ENCODE data around the gene ANGEL1. TPM values are rescaled to one million over a fixed set of nuclear protein-coding genes. Genes with fewer than 3 reads are reported as not detected.

The ANGEL1 gene
- total RNA-seq, 2 donors from 2014 or later, result 26.5 to 44.2 TPM

DNA sequence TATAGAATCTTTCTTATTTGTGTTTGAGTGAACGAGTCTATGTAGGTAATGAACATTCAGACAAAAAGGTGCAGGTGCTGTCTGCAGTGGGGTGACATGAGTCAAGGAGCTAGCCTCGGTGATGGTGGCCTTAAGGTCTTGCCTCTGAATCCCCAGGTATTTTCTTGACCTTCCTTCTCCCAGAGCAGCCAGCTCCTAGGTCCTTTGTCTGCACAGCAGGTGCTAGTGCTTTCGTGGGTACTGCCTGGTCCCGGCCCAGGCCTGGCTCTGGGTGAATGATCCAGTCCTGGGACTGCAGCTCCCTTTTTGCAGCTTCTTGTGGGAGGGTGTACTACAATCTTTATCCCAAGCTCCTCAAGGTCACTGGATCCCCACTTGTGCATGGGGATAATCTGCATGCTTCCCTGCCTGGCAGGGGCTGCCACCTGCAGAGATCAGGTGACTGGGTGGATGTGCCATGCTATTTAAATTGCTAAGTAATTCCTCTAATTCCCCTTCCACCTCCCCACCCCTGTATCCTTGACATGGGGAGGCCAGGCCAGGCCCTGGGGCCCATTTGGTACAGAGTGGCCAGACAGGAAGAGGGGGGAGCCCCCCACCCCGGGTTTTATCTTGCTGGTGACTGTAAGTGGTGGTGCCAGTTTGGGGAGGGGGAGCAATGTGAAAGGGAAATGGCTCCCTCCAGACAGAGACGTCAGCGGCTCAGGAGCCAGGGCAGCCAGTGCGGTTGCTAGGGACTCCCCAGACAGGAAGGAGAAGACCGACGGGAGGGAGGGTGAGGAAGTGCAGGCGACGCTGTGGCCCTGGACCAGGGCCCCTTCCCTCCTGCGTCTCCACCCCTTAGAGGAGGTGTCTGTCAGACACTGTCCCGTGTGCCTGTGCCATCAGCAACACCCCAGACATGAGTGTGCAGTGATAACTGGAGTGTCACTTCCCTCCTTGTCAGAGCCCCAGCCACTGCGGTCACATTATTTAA, 44.7 kb downstream of the ANGEL1 start:
- DNase-seq, result peak in 2 of 4 donors; percentile 31 to 76
- intact Hi-C loops (cut with DNase I), result no loop called here

DNA sequence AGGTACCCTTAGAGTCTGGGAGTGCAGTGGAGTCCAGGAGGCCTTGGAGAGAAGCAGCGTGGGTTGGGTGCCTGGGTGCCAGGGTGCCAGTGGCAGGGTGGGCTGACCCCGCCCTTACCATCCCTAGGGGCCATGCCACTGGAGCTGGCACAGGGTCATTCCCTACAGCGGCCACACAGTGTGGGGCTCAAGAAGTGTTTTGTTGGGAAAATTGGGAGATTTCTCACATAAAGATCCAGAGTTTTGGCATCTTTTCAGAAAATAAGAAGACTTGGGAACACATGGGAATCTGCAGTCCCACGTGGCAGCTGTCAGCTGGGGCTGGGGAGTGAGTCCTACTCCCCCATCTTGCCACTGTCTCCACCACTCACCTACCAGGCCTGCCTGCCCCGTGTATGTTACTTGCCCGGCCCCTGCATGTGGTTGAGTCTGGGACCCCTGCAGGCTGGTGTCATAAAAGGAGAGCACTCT, 47.2 kb downstream of the ANGEL1 start:
- H3K4me1 ChIP-seq, result peaks cover 27% of the 10 kb centered on the region
- H3K36me3 ChIP-seq (replicated peaks in 1 of 2; ENCODE audit: insufficient read depth in 1 of 2, low read depth in 2 of 2), result no peaks in the 10 kb centered on the region
- no peak for ATAC-seq
- DNase-seq, result no peak
- WGBS, 2 donors, result 75 to 78% methylated on average over 5 to 6 of the region's 6 CpGs
- intact Hi-C loops (cut with DNase I), result no loop called here
- no peaks in the 10 kb centered on the region for H3K27me3 ChIP-seq
- H3K27ac ChIP-seq, result no peak overlapping the region
- TF ChIP-seq, protein P1, sequence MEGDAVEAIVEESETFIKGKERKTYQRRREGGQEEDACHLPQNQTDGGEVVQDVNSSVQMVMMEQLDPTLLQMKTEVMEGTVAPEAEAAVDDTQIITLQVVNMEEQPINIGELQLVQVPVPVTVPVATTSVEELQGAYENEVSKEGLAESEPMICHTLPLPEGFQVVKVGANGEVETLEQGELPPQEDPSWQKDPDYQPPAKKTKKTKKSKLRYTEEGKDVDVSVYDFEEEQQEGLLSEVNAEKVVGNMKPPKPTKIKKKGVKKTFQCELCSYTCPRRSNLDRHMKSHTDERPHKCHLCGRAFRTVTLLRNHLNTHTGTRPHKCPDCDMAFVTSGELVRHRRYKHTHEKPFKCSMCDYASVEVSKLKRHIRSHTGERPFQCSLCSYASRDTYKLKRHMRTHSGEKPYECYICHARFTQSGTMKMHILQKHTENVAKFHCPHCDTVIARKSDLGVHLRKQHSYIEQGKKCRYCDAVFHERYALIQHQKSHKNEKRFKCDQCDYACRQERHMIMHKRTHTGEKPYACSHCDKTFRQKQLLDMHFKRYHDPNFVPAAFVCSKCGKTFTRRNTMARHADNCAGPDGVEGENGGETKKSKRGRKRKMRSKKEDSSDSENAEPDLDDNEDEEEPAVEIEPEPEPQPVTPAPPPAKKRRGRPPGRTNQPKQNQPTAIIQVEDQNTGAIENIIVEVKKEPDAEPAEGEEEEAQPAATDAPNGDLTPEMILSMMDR (IDR thresholded peaks at IDR 0.05), result no peak
- no peak for TF ChIP-seq POLR2A (IDR thresholded peaks at IDR 0.05)
- no peak overlapping the region for H3K4me3 ChIP-seq
- no peaks in the 10 kb centered on the region for H3K9me3 ChIP-seq

More for the DNA sequence above, 44.7 kb downstream of the ANGEL1 start:
- ATAC-seq, result peak; percentile 54
- Histone ChIP-seq H3K36me3 (replicated peaks in 1 of 2; ENCODE audit: insufficient read depth in 1 of 2, low read depth in 2 of 2) (no peaks in the 10 kb centered on the region), H3K9me3 (no peaks in the 10 kb centered on the region), H3K4me3 (no peak overlapping the region), H3K27ac (peak overlapping the region in 2 of 4 donors; percentile 6 to 65), H3K27me3 (no peaks in the 10 kb centered on the region), H3K4me1 (peaks cover 13% of the 10 kb centered on the region)
- 48 to 49% methylated on average over 15 of the region's 15 CpGs for WGBS, 2 donors
- TF ChIP-seq, protein P1 (IDR thresholded peaks at IDR 0.05), result no peak

DNA sequence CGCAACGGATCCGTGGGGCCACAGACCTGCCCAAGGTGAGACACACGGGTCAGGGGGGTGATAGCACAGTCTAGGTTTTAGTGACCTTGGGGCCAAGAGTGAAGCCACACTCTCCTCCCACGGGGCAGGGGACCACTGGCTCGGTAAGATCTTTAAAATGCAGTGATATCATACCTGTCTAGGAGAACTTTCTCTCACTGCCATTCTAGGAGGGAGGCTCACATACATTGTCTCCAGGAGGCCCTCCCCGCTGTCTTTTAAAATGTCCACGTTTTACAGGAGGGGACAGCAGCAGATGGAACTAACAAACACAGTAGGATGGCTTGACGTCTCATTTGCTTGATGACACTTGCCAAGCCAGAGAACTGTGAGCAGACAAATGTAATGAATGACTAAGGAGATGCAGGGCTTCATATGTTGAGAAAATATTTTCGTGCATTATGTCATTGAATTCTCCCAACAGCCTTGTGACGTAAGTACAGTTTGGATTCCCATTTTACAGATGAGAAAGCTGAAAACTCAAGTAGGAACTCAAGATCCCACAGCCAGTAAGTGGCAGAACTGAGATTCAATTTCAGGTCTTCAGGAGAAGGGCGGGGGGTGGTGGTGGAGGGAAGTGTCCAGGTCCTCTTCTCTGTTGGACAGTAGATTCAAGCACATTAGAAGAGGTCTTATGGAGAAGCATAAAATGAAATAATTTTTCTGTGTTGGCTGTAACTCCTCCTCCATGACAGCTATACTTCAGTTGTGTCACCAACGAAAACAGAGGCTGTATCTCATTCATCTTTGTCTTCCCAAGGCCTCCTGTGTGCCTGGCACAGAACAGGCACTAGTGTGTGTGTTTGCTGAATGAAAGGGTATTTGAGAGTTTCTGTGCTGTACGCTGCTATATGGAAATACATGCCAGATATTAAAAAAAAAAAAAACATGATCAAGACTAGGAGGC, 49.3 kb downstream of the ANGEL1 start:
- Histone ChIP-seq H3K9me3 (no peaks in the 10 kb centered on the region), H3K4me1 (peaks cover 27% of the 10 kb centered on the region), H3K4me3 (no peak overlapping the region), H3K27ac (no peak overlapping the region), H3K27me3 (no peaks in the 10 kb centered on the region), H3K36me3 (replicated peaks in 1 of 2; ENCODE audit: insufficient read depth in 1 of 2, low read depth in 2 of 2) (no peaks in the 10 kb centered on the region)
- ATAC-seq (no peak), DNase-seq (no peak)
- no peak for TF ChIP-seq POLR2A (IDR thresholded peaks at IDR 0.05)
- TF ChIP-seq, protein P1 (IDR thresholded peaks at IDR 0.05), result no peak
- WGBS, 2 donors, result 64 to 69% methylated on average over 14 of the region's 14 CpGs
- intact Hi-C loops (cut with DNase I), result no loop called here

DNA sequence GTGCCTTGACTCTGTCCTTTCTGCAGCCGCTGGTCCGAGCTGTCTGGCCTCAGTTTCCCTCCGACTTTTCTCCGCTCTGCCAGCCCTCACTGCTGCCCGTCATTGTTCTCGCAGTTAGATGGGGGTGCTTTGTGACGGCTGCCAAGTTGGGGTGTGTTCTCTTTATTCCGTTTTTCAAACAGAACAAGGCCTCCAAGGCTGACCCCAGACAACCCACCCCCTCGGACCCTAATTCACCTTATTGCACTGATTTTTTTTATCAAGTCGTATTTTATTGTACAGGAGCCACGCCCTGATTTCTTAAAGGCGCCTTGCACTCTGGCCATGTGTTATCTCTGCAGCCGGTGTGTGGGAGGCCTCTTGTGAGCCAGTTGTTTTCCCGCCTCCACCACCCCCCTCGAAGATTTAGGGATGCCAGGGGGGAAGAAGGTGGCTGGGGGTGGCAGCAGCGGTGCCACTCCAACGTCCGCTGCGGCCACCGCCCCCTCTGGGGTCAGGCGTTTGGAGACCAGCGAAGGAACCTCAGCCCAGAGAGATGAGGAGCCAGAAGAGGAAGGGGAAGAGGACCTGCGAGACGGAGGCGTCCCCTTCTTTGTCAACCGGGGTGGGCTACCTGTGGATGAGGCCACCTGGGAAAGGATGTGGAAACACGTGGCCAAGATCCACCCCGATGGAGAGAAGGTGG, 50.1 kb downstream of the ANGEL1 start:
- 32 to 47% methylated on average over 24 to 28 of the region's 28 CpGs for WGBS, 2 donors
- Histone ChIP-seq H3K27me3 (no peaks in the 10 kb centered on the region), H3K36me3 (replicated peaks in 1 of 2; ENCODE audit: insufficient read depth in 1 of 2, low read depth in 2 of 2) (no peaks in the 10 kb centered on the region), H3K9me3 (no peaks in the 10 kb centered on the region), H3K4me3 (peak overlapping the region in 1 of 2 donors; percentile 35), H3K4me1 (peaks cover 20% of the 10 kb centered on the region), H3K27ac (peak overlapping the region in 1 of 4 donors; percentile 62)
- DNase-seq, result no peak
- intact Hi-C loops (cut with DNase I), result no loop called here
- no peak for ATAC-seq
- TF ChIP-seq POLR2A (IDR thresholded peaks at IDR 0.05), result no peak
- TF ChIP-seq, protein P1 (IDR thresholded peaks at IDR 0.05), result no peak

Measured in body of pancreas (tissue), 4 donors.